H9 (cell line): ENCODE data around the gene SMARCA2. TPM values are rescaled to one million over a fixed set of nuclear protein-coding genes. Genes with fewer than 3 reads are reported as not detected.

Experiments used
- DNase-seq: peaks from one replicate; pipeline ENCODE4 v3.0.0-alpha.2; 2017
- H2AFZ ChIP-seq: one replicate; pipeline ENCODE4 v1.6.1; 2013; ENCODE audit warnings: mild to moderate bottlenecking, low read length, control low read depth, moderate library complexity
- H2AK5ac ChIP-seq: 2 replicates; pipeline ENCODE4 v1.6.1; 2013; ENCODE audit warnings: low read length, control low read depth, mixed read lengths; ENCODE audit not compliant: insufficient read length
- H2BK120ac ChIP-seq: one replicate; pipeline ENCODE4 v1.6.1; 2013; ENCODE audit warnings: low read depth, mild to moderate bottlenecking, low read length, control low read depth, inconsistent platforms; ENCODE audit not compliant: poor library complexity, severe bottlenecking
- H2BK12ac ChIP-seq: 2 replicates; pipeline ENCODE4 v1.6.1; 2013; ENCODE audit warnings: low read length, control low read depth, mixed read lengths, low read depth; ENCODE audit not compliant: insufficient read length
- H2BK15ac ChIP-seq: 2 replicates; pipeline ENCODE4 v1.6.1; 2013; ENCODE audit warnings: low read depth, low read length, control low read depth
- H2BK20ac ChIP-seq: one replicate; pipeline ENCODE4 v1.6.1; 2013; ENCODE audit warnings: low read depth, mild to moderate bottlenecking, low read length, control low read depth, inconsistent platforms; ENCODE audit not compliant: poor library complexity, severe bottlenecking
- H2BK5ac ChIP-seq: 2 replicates; pipeline ENCODE4 v1.6.1; 2013; ENCODE audit warnings: low read length, control low read depth, mixed read lengths; ENCODE audit not compliant: insufficient read length
- H3K14ac ChIP-seq: 2 replicates; pipeline ENCODE4 v1.6.1; 2013; ENCODE audit warnings: low read length, control low read depth; ENCODE audit not compliant: insufficient read depth
- H3K18ac ChIP-seq: 2 replicates; pipeline ENCODE4 v1.6.1; 2013; ENCODE audit warnings: low read depth, mild to moderate bottlenecking, mixed read lengths, low read length, control low read depth; ENCODE audit not compliant: insufficient read length
- H3K23ac ChIP-seq: 2 replicates; pipeline ENCODE4 v1.6.1; 2013; ENCODE audit warnings: low read length, control low read depth, mixed read lengths, low read depth; ENCODE audit not compliant: insufficient read length
- H3K23me2 ChIP-seq: 2 replicates; pipeline ENCODE4 v1.6.1; 2013; ENCODE audit warnings: low read depth, mild to moderate bottlenecking, mixed read lengths, low read length, control low read depth; ENCODE audit not compliant: insufficient read length, poor library complexity, severe bottlenecking
- H3K27ac ChIP-seq: 2 replicates; pipeline ENCODE4 v1.5.1; 2013; ENCODE audit warnings: low read length, control low read depth, mixed read lengths, low read depth; ENCODE audit not compliant: insufficient read length
- H3K27me3 ChIP-seq: 2 replicates; pipeline ENCODE4 v1.6.1; 2013; ENCODE audit warnings: low read length, control low read depth, inconsistent platforms; ENCODE audit not compliant: insufficient read depth
- H3K4ac ChIP-seq: 2 replicates; pipeline ENCODE4 v1.6.1; 2013; ENCODE audit warnings: low read depth, mild to moderate bottlenecking, control low read depth, inconsistent platforms, low read length, moderate library complexity
- H3K4me1 ChIP-seq: 2 replicates; pipeline ENCODE4 v1.6.1; 2013; ENCODE audit warnings: low read length, control low read depth, inconsistent platforms; ENCODE audit not compliant: insufficient read depth
- H3K4me2 ChIP-seq: 2 replicates; pipeline ENCODE4 v1.6.1; 2013; ENCODE audit warnings: low read length, control low read depth, mixed read lengths; ENCODE audit not compliant: insufficient read length, insufficient read depth
- H3K56ac ChIP-seq: 2 replicates; pipeline ENCODE4 v1.6.1; 2013; ENCODE audit warnings: low read depth, mild to moderate bottlenecking, mixed read lengths, low read length, control low read depth; ENCODE audit not compliant: insufficient read length
- H3K79me1 ChIP-seq: 2 replicates; pipeline ENCODE4 v1.6.1; 2013; ENCODE audit warnings: low read depth, mild to moderate bottlenecking, moderate library complexity, low read length, control low read depth, inconsistent platforms; ENCODE audit not compliant: insufficient read depth, poor library complexity, severe bottlenecking
- H3K79me2 ChIP-seq: 2 replicates; pipeline ENCODE4 v1.6.1; 2013; ENCODE audit warnings: low read length, control low read depth, inconsistent platforms; ENCODE audit not compliant: insufficient read depth
- H3K9ac ChIP-seq: 2 replicates; pipeline ENCODE4 v1.6.1; 2013; ENCODE audit warnings: low read length, control low read depth, mixed read lengths; ENCODE audit not compliant: insufficient read length; ENCODE audit errors: extremely low read depth
- H3K9me3 ChIP-seq: one replicate; pipeline ENCODE4 v1.6.1; 2013; ENCODE audit warnings: low read depth, low read length, inconsistent platforms; ENCODE audit not compliant: control insufficient read depth
- H3T11ph ChIP-seq: one replicate; pipeline ENCODE4 v1.6.1; 2013; ENCODE audit warnings: mild to moderate bottlenecking, low read length, control low read depth, inconsistent platforms
- H4K20me1 ChIP-seq: one replicate; pipeline ENCODE4 v1.6.1; 2013; ENCODE audit not compliant: control insufficient read depth, insufficient read length, insufficient read depth
- H4K5ac ChIP-seq: 2 replicates; pipeline ENCODE4 v1.6.1; 2013; ENCODE audit warnings: low read depth, mild to moderate bottlenecking, mixed read lengths, low read length, control low read depth; ENCODE audit not compliant: insufficient read length
- H4K8ac ChIP-seq: replicated peaks from 2 replicates; pipeline ENCODE4 v1.6.1; 2013; ENCODE audit warnings: low read length, control low read depth, mixed read lengths, low read depth; ENCODE audit not compliant: insufficient read length
- H4K91ac ChIP-seq: 2 replicates; pipeline ENCODE4 v1.6.1; 2013; ENCODE audit warnings: low read depth, mild to moderate bottlenecking, moderate library complexity, mixed read lengths, low read length, control low read depth; ENCODE audit not compliant: insufficient read length
- H3K27ac Mint-ChIP-seq, 3 experiments: 2 replicates in 2 of 3; 3 replicates in 1 of 3; pipeline ENCODE4 v1.8.0; 2020 to 2021; ENCODE audit warnings: mixed read lengths in 3 of 3, mild to moderate bottlenecking in 1 of 3, moderate library complexity in 1 of 3
- H3K27me3 Mint-ChIP-seq: 2 replicates; pipeline ENCODE4 v1.8.0; 2021; ENCODE audit warnings: low read depth, mild to moderate bottlenecking, moderate library complexity, mixed read lengths
- H3K36me3 Mint-ChIP-seq, 3 experiments: 2 replicates in 2 of 3; 3 replicates in 1 of 3; pipeline ENCODE4 v1.8.0; 2020 to 2021; ENCODE audit warnings: low read depth in 3 of 3, mixed read lengths in 3 of 3; ENCODE audit not compliant: insufficient read depth in 1 of 3
- H3K4me1 Mint-ChIP-seq, 2 experiments: 2 replicates each; pipeline ENCODE4 v1.8.0; 2020; ENCODE audit warnings: mixed read lengths in 2 of 2
- H3K4me3 Mint-ChIP-seq, 2 experiments: 2 replicates in 1 of 2; 3 replicates in 1 of 2; pipeline ENCODE4 v1.8.0; 2020 to 2021; ENCODE audit warnings: mild to moderate bottlenecking in 2 of 2, mixed read lengths in 2 of 2, moderate library complexity in 1 of 2
- H3K9me3 Mint-ChIP-seq, 2 experiments: 2 replicates in 1 of 2; 3 replicates in 1 of 2; pipeline ENCODE4 v1.8.0; 2020; ENCODE audit warnings: mild to moderate bottlenecking in 2 of 2, mixed read lengths in 2 of 2, moderate library complexity in 1 of 2
- CTCF ChIP-seq: fragments of 200-600 bp; sonication (generic); conservative IDR thresholded peaks from 3 replicates; pipeline ENCODE4 v1.8.0; 2021; ENCODE audit warnings: antibody characterized with exemption, mild to moderate bottlenecking
- WGBS: extraction: QIAGEN DNeasy Blood & Tissue Kit; methylation state at CpG from one replicate; pipeline ENCODE4 v1.1.7; 2013; ENCODE audit warnings: missing lambda C conversion rate, low lambda C conversion rate, mixed read lengths; ENCODE audit not compliant: insufficient read length; ENCODE audit errors: extremely low coverage; 5-methylcytosine and 5-hydroxymethylcytosine counted together
- total RNA-seq: library from RNA; stranded (reverse); gene quantifications from 2 replicates; pipeline ENCODE4 v1.2.1, GENCODE V29; 2021

Gene SMARCA2
- total RNA-seq, 1 experiment from 2014 or later = 15.3 TPM

GRCh38 chr9:2065704-2066103 is 50.6 kb downstream of the SMARCA2 start:
- H3K27me3 ChIP-seq = no peaks in the 10 kb centered on the region
- H3T11ph ChIP-seq = no peak overlapping the region
- H3K23ac ChIP-seq = no peak overlapping the region
- H3K56ac ChIP-seq = no peak overlapping the region
- Mint-ChIP-seq H3K4me3 (no peak overlapping the region), H3K36me3 (no peaks in the 10 kb centered on the region), H3K27ac (no peak overlapping the region), H3K27me3 (peaks cover 2% of the 10 kb centered on the region), H3K9me3 (no peaks in the 10 kb centered on the region), H3K4me1 (peaks cover 4 to 5% of the 10 kb centered on the region in 2 experiments; a peak in 2 of 4 replicates)
- H3K14ac ChIP-seq = no peak overlapping the region
- H3K23me2 ChIP-seq = no peaks in the 10 kb centered on the region
- H4K8ac ChIP-seq = no peak overlapping the region
- H3K4ac ChIP-seq = no peak overlapping the region
- H2AFZ ChIP-seq = no peak overlapping the region
- H2BK120ac ChIP-seq = no peak overlapping the region
- H2AK5ac ChIP-seq = no peak overlapping the region
- DNase-seq = no peak
- H3K4me2 ChIP-seq = no peak overlapping the region
- H4K91ac ChIP-seq = no peak overlapping the region
- no peaks in the 10 kb centered on the region for H3K4me1 ChIP-seq
- no peak overlapping the region for H2BK5ac ChIP-seq
- no peak for TF ChIP-seq CTCF
- no peak overlapping the region for H2BK15ac ChIP-seq
- H3K79me2 ChIP-seq = no peaks in the 10 kb centered on the region
- H2BK20ac ChIP-seq = no peak overlapping the region
- H3K9me3 ChIP-seq = no peaks in the 10 kb centered on the region
- no peak overlapping the region for H4K5ac ChIP-seq
- no peak overlapping the region for H3K18ac ChIP-seq
- H3K27ac ChIP-seq = no peak overlapping the region
- H2BK12ac ChIP-seq = no peak overlapping the region
- H3K9ac ChIP-seq = no peak overlapping the region
- no CpG with 5 or more reads among the region's 3 CpGs for WGBS
- H4K20me1 ChIP-seq = no peaks in the 10 kb centered on the region
- no peaks in the 10 kb centered on the region for H3K79me1 ChIP-seq
